ENCODE data around the gene ATP1B3. TPM values are rescaled to one million over a fixed set of nuclear protein-coding genes. Genes with fewer than 3 reads are reported as not detected.
"Not testable (repeated sequence)": the region's sequence is repeated elsewhere in the genome, so short reads cannot be mapped to it uniquely, and the experiment has no call there.

Gene ATP1B3
- total RNA-seq, 1 experiment from 2014 or later, result 155 TPM

GRCh38 chr3:141920701-141921100, 44.3 kb downstream of the ATP1B3 start:
- H3K4me3 ChIP-seq (ENCODE audit: low read depth, low read length), result no peak overlapping the region
- TF ChIP-seq CTCF (IDR thresholded peaks at IDR 0.05; ENCODE audit: insufficient read depth in 1 of 2, low read depth in 1 of 2, low read length in 1 of 2, severe bottlenecking in 1 of 2, unreplicated experiment in 1 of 2), result no peak
- Mint-ChIP-seq H3K27ac (ENCODE audit: unreplicated experiment) (no peak overlapping the region), H3K9me3 (ENCODE audit: unreplicated experiment) (no peaks in the 10 kb centered on the region), H3K27me3 (ENCODE audit: insufficient read depth, unreplicated experiment) (no peaks in the 10 kb centered on the region), H3K4me3 (ENCODE audit: unreplicated experiment) (no peak overlapping the region), H3K36me3 (ENCODE audit: insufficient read depth, unreplicated experiment) (peaks cover 77% of the 10 kb centered on the region), H3K4me1 (ENCODE audit: low read depth, unreplicated experiment) (no peaks in the 10 kb centered on the region)
- POLR2A ChIA-PET, result no interaction called here
- no peaks in the 10 kb centered on the region for H3K4me1 ChIP-seq
- H3K36me3 ChIP-seq (ENCODE audit: control insufficient read depth, insufficient read depth, low read length), result no peaks in the 10 kb centered on the region
- no peaks in the 10 kb centered on the region for H3K27me3 ChIP-seq (replicated peaks; ENCODE audit: control insufficient read depth, insufficient read depth, low read length)
- intact Hi-C loops (cut with micrococcal nuclease; ENCODE audit: unreplicated experiment), result no loop called here
- H3K9me3 ChIP-seq, result no peaks in the 10 kb centered on the region
- BruUV-seq (replicated peaks), result no TSS peak
- CTCF ChIA-PET, result no interaction called here
- DNase-seq, result no peak

- H3K36me3 Mint-ChIP-seq (ENCODE audit: insufficient read depth, unreplicated experiment), result peaks cover 72% of the 10 kb centered on the region
- TF ChIP-seq CTCF (IDR thresholded peaks at IDR 0.05; ENCODE audit: insufficient read depth in 1 of 2, low read depth in 1 of 2, low read length in 1 of 2, severe bottlenecking in 1 of 2, unreplicated experiment in 1 of 2), result no peak
- no peaks in the 10 kb centered on the region for H3K27me3 ChIP-seq (replicated peaks; ENCODE audit: control insufficient read depth, insufficient read depth, low read length)
- ChIA-PET CTCF (no interaction called here), POLR2A (no interaction called here)
- no peaks in the 10 kb centered on the region for H3K27me3 Mint-ChIP-seq (ENCODE audit: insufficient read depth, unreplicated experiment)
- H3K4me3 ChIP-seq (ENCODE audit: low read depth, low read length), result no peak overlapping the region
- intact Hi-C loops (cut with micrococcal nuclease; ENCODE audit: unreplicated experiment), result no loop called here
- no peak overlapping the region for H3K27ac Mint-ChIP-seq (ENCODE audit: unreplicated experiment)
- no peak for DNase-seq
- no peaks in the 10 kb centered on the region for H3K36me3 ChIP-seq (ENCODE audit: control insufficient read depth, insufficient read depth, low read length)
- BruUV-seq (replicated peaks), result no TSS peak
- H3K4me1 ChIP-seq, result no peaks in the 10 kb centered on the region
- no peak overlapping the region for H3K4me3 Mint-ChIP-seq (ENCODE audit: unreplicated experiment)
- no peaks in the 10 kb centered on the region for H3K9me3 Mint-ChIP-seq (ENCODE audit: unreplicated experiment)
- H3K9me3 ChIP-seq, result no peaks in the 10 kb centered on the region
- H3K4me1 Mint-ChIP-seq (ENCODE audit: low read depth, unreplicated experiment), result no peaks in the 10 kb centered on the region
Measured at GRCh38 chr3:141921316-141921715, 44.9 kb downstream of the ATP1B3 start.

GRCh38 chr3:141925677-141926076, 49.2 kb downstream of the ATP1B3 start:
- POLR2A ChIA-PET; DNase-seq; intact Hi-C loops (cut with micrococcal nuclease; ENCODE audit: unreplicated experiment); H3K4me3 ChIP-seq (ENCODE audit: low read depth, low read length); H3K4me1 Mint-ChIP-seq (ENCODE audit: low read depth, unreplicated experiment); H3K4me3 Mint-ChIP-seq (ENCODE audit: unreplicated experiment); H3K9me3 ChIP-seq; H3K27me3 Mint-ChIP-seq (ENCODE audit: insufficient read depth, unreplicated experiment); H3K4me1 ChIP-seq; H3K36me3 ChIP-seq (ENCODE audit: control insufficient read depth, insufficient read depth, low read length); H3K9me3 Mint-ChIP-seq (ENCODE audit: unreplicated experiment); H3K27me3 ChIP-seq (replicated peaks; ENCODE audit: control insufficient read depth, insufficient read depth, low read length); H3K27ac Mint-ChIP-seq (ENCODE audit: unreplicated experiment); CTCF ChIA-PET: not testable (repeated sequence)
- H3K36me3 Mint-ChIP-seq (ENCODE audit: insufficient read depth, unreplicated experiment), result peaks cover 64% of the 10 kb centered on the region
- BruUV-seq (replicated peaks), result TSS peak; percentile 92

GRCh38 chr3:141926929-141927328, 50.5 kb downstream of the ATP1B3 start:
- intact Hi-C loops (cut with micrococcal nuclease; ENCODE audit: unreplicated experiment), result no loop called here
- no peaks in the 10 kb centered on the region for H3K4me1 Mint-ChIP-seq (ENCODE audit: low read depth, unreplicated experiment)
- H3K9me3 ChIP-seq, result no peaks in the 10 kb centered on the region
- H3K9me3 Mint-ChIP-seq (ENCODE audit: unreplicated experiment), result no peaks in the 10 kb centered on the region
- ChIA-PET POLR2A (no interaction called here), CTCF (no interaction called here)
- no peaks in the 10 kb centered on the region for H3K36me3 ChIP-seq (ENCODE audit: control insufficient read depth, insufficient read depth, low read length)
- no TSS peak for BruUV-seq (replicated peaks)
- no peak overlapping the region for H3K4me3 Mint-ChIP-seq (ENCODE audit: unreplicated experiment)
- no peaks in the 10 kb centered on the region for H3K27me3 ChIP-seq (replicated peaks; ENCODE audit: control insufficient read depth, insufficient read depth, low read length)
- H3K4me1 ChIP-seq, result no peaks in the 10 kb centered on the region
- H3K27me3 Mint-ChIP-seq (ENCODE audit: insufficient read depth, unreplicated experiment), result no peaks in the 10 kb centered on the region
- TF ChIP-seq CTCF (IDR thresholded peaks at IDR 0.05; ENCODE audit: insufficient read depth in 1 of 2, low read depth in 1 of 2, low read length in 1 of 2, severe bottlenecking in 1 of 2, unreplicated experiment in 1 of 2), result no peak
- H3K27ac Mint-ChIP-seq (ENCODE audit: unreplicated experiment), result no peak overlapping the region
- no peak overlapping the region for H3K4me3 ChIP-seq (ENCODE audit: low read depth, low read length)
- no peak for DNase-seq
- H3K36me3 Mint-ChIP-seq (ENCODE audit: insufficient read depth, unreplicated experiment), result peaks cover 57% of the 10 kb centered on the region

All from Caco-2 (cell line).